ENCODE measurements around the gene RITA1. TPM values are rescaled to one million over a fixed set of nuclear protein-coding genes. Genes with fewer than 3 reads are reported as not detected.
A peak's percentile ranks its signal among the peaks of the same experiment; 100 is the strongest.

RITA1 gene
- total and polyA plus RNA-seq, 10 of the 15 experiments (the other 5 are each of a cell fraction or from before 2014, with no cell fraction given) = 2.3 to 39.9 (median 24.8) TPM

GRCh38 chr12:113214895-113215400, 29.4 kb downstream of the RITA1 start (continued):
- peak; percentile 65 for TF ChIP-seq TCF12 (IDR thresholded peaks at IDR 0.05; ENCODE audit: low read depth, low read length)
- no peak for TF ChIP-seq NRF1 (conservative IDR thresholded peaks at IDR 0.05; ENCODE audit: low read depth, low read length)
- TF ChIP-seq POU2F2 (IDR thresholded peaks at IDR 0.05; ENCODE audit: borderline replicate concordance, low read depth, low read length) = peak; percentile 69; the same call in 1 of the 3 replicates
- TF ChIP-seq SIX5 (IDR thresholded peaks at IDR 0.05; ENCODE audit: low read depth, low read length, severe bottlenecking) = no peak
- TF ChIP-seq USF1 (IDR thresholded peaks at IDR 0.05; ENCODE audit: borderline replicate concordance, extremely low read length, insufficient read depth, low read depth, low read length) = no peak
- no peak for TF ChIP-seq MEF2A (IDR thresholded peaks at IDR 0.05; ENCODE audit: insufficient read depth, low read depth, low read length)
- TF ChIP-seq POLR2AphosphoS2 (IDR thresholded peaks at IDR 0.05; ENCODE audit: low read depth, low read length) = no peak
- peak; percentile 88 for TF ChIP-seq SKIL (IDR thresholded peaks at IDR 0.05; ENCODE audit: low read depth, poor library complexity, severe bottlenecking)
- TF ChIP-seq CEBPB (IDR thresholded peaks at IDR 0.05; ENCODE audit: borderline replicate concordance in 1 of 2, low read depth in 2 of 2, low read length in 2 of 2) = peak in 1 of 2 experiments; percentile 89; a peak in 1 of 4 replicates
- peak; percentile 78; the same call in 1 of the 2 replicates for TF ChIP-seq IRF4 (IDR thresholded peaks at IDR 0.05; ENCODE audit: low read depth, low read length)
- TF ChIP-seq IRF3 (IDR thresholded peaks at IDR 0.05) = no peak
- TF ChIP-seq ATF7 (IDR thresholded peaks at IDR 0.05; ENCODE audit: low read depth) = peak; percentile 83
- no peak for TF ChIP-seq CHD1 (IDR thresholded peaks at IDR 0.05; ENCODE audit: low read depth, low read length)
- no peak for TF ChIP-seq YY1 (IDR thresholded peaks at IDR 0.05; ENCODE audit: low read depth, low read length)
- peak; percentile 86 for TF ChIP-seq ATF2 (IDR thresholded peaks at IDR 0.05; ENCODE audit: low read length)
- no peak for TF ChIP-seq SUPT20H (IDR thresholded peaks at IDR 0.05; ENCODE audit: borderline replicate concordance, control insufficient read depth, low read depth, low read length)
- TF ChIP-seq FOXM1 (IDR thresholded peaks at IDR 0.05; ENCODE audit: low read depth, low read length) = peak; percentile 88
- no peak for TF ChIP-seq RBBP5 (conservative IDR thresholded peaks at IDR 0.05)
- peak; percentile 88 for TF ChIP-seq BCL11A (IDR thresholded peaks at IDR 0.05; ENCODE audit: low read depth, low read length)
- TF ChIP-seq MYB (IDR thresholded peaks at IDR 0.05; ENCODE audit: borderline replicate concordance, low read depth, low read length) = no peak
- TF ChIP-seq NFYA (IDR thresholded peaks at IDR 0.05; ENCODE audit: borderline replicate concordance, low read depth, low read length) = no peak
- TF ChIP-seq RCOR1 (conservative IDR thresholded peaks at IDR 0.05; ENCODE audit: low read depth, low read length) = no peak
- peak; percentile 46 for TF ChIP-seq SP1 (IDR thresholded peaks at IDR 0.05; ENCODE audit: low read depth, low read length)
- peak; percentile 87; the same call in 1 of the 2 replicates for TF ChIP-seq PAX5 (IDR thresholded peaks at IDR 0.05; ENCODE audit: borderline replicate concordance, low read depth, low read length)
